IMR-90 (cell line): ENCODE measurements around the gene EHD4. TPM values are rescaled to one million over a fixed set of nuclear protein-coding genes. Genes with fewer than 3 reads are reported as not detected.

Experiments
- ATAC-seq: fragments of 200-7000 bp; cut with Tn5 transposase; 2 replicates; pipeline ENCODE4 v1.9.1; 2020; ENCODE audit warnings: low read depth, mild to moderate bottlenecking, moderate library complexity
- BruUV-seq: library from RNA; stranded (reverse); fragments of 400-500 nt; replicated peaks from 2 replicates; lab custom pipeline; 2021; lab: Mats Ljungman, UMichigan
- CTCF ChIA-PET: fragments of 300-600 bp; formaldehyde crosslinking; extraction: SDS; loops from one replicate; lab custom pipeline; 2021; ENCODE audit warnings: antibody characterized with exemption; lab: Yijun Ruan, JAX
- POLR2A ChIA-PET: fragments of 300-600 bp; sonication (Branson Sonifier 250); formaldehyde crosslinking; loops from one replicate; lab custom pipeline; 2022; ENCODE audit warnings: antibody characterized with exemption; ENCODE audit not compliant: unreplicated experiment; lab: Charles Lee
- DNase-seq: peaks from one replicate; pipeline ENCODE4 v3.0.0; 2013
- H2AFZ ChIP-seq: replicated peaks from 2 replicates; pipeline ENCODE3; 2013; ENCODE audit warnings: low read length, mild to moderate bottlenecking; ENCODE audit not compliant: poor library complexity
- H2AK5ac ChIP-seq: 2 replicates; pipeline ENCODE4 v1.6.1; 2013; ENCODE audit warnings: low read depth, low read length, inconsistent platforms
- H2AK9ac ChIP-seq: replicated peaks from 2 replicates; pipeline ENCODE3; 2013; ENCODE audit warnings: mild to moderate bottlenecking, low read depth, low read length, moderate library complexity; ENCODE audit not compliant: poor library complexity
- H2BK120ac ChIP-seq: 2 replicates; pipeline ENCODE4 v1.6.1; 2013; ENCODE audit warnings: low read depth, low read length, inconsistent platforms
- H2BK15ac ChIP-seq: 3 replicates; pipeline ENCODE4 v1.6.1; 2013; ENCODE audit warnings: low read depth, low read length, inconsistent platforms
- H2BK20ac ChIP-seq: 2 replicates; pipeline ENCODE4 v1.6.1; 2013; ENCODE audit warnings: low read depth, mild to moderate bottlenecking, inconsistent platforms, low read length, moderate library complexity
- H2BK5ac ChIP-seq: 2 replicates; pipeline ENCODE4 v1.6.1; 2013; ENCODE audit warnings: mild to moderate bottlenecking, low read depth, low read length, inconsistent platforms; ENCODE audit not compliant: poor library complexity, severe bottlenecking
- H3K14ac ChIP-seq: replicated peaks from 2 replicates; pipeline ENCODE4 v1.6.1; 2013; ENCODE audit warnings: low read depth, low read length, inconsistent platforms
- H3K18ac ChIP-seq: 2 replicates; pipeline ENCODE4 v1.6.1; 2013; ENCODE audit warnings: low read depth, low read length, control low read depth
- H3K23ac ChIP-seq: 2 replicates; pipeline ENCODE4 v1.6.1; 2013; ENCODE audit warnings: low read depth, low read length, inconsistent platforms
- H3K27ac ChIP-seq: 2 replicates; pipeline ENCODE4 v1.5.1; 2013; ENCODE audit warnings: mild to moderate bottlenecking, control low read depth, low read length; ENCODE audit not compliant: insufficient read depth
- H3K27me3 ChIP-seq: 2 replicates; pipeline ENCODE4 v1.6.1; 2013; ENCODE audit warnings: low read length; ENCODE audit not compliant: control insufficient read depth, insufficient read depth
- H3K36me3 ChIP-seq: 2 replicates; pipeline ENCODE4 v1.6.1; 2013; ENCODE audit warnings: low read length, mixed read lengths; ENCODE audit not compliant: control insufficient read depth, insufficient read depth
- H3K4ac ChIP-seq: 2 replicates; pipeline ENCODE4 v1.6.1; 2013; ENCODE audit warnings: low read depth, low read length, inconsistent platforms
- H3K4me1 ChIP-seq: 2 replicates; pipeline ENCODE4 v1.6.1; 2013; ENCODE audit warnings: low read length, mixed read lengths; ENCODE audit not compliant: control insufficient read depth, insufficient read depth
- H3K4me2 ChIP-seq: 2 replicates; pipeline ENCODE4 v1.6.1; 2013; ENCODE audit warnings: low read depth, mild to moderate bottlenecking, control low read depth, low read length, moderate library complexity
- H3K4me3 ChIP-seq: 2 replicates; pipeline ENCODE4 v1.5.1; 2013; ENCODE audit warnings: low read depth, mild to moderate bottlenecking, control low read depth, low read length, moderate library complexity; ENCODE audit not compliant: insufficient read depth
- H3K56ac ChIP-seq: 2 replicates; pipeline ENCODE4 v1.6.1; 2013; ENCODE audit warnings: low read length, inconsistent platforms; ENCODE audit not compliant: insufficient read depth; ENCODE audit errors: extremely low read depth
- H3K79me1 ChIP-seq, 2 experiments: 2 replicates each; pipeline ENCODE4 v1.6.1; 2013; ENCODE audit warnings: low read length in 2 of 2, inconsistent platforms in 1 of 2, low read depth in 1 of 2
- H3K9ac ChIP-seq: 2 replicates; pipeline ENCODE4 v1.6.1; 2013; ENCODE audit warnings: low read depth, low read length, control low read depth
- H3K9me1 ChIP-seq: 2 replicates; pipeline ENCODE4 v1.6.1; 2013; ENCODE audit warnings: low read length, inconsistent platforms; ENCODE audit not compliant: insufficient read depth
- H3K9me3 ChIP-seq: 2 replicates; pipeline ENCODE4 v1.6.1; 2013; ENCODE audit warnings: low read length; ENCODE audit not compliant: control insufficient read depth, insufficient read depth
- H4K20me1 ChIP-seq: 2 replicates; pipeline ENCODE4 v1.6.1; 2013; ENCODE audit warnings: low read length, inconsistent platforms; ENCODE audit not compliant: insufficient read depth
- H4K5ac ChIP-seq: 2 replicates; pipeline ENCODE4 v1.6.1; 2013; ENCODE audit warnings: mild to moderate bottlenecking, low read depth, low read length, control low read depth
- H4K8ac ChIP-seq, 2 experiments: 2 replicates each; pipeline ENCODE4 v1.6.1; 2013; ENCODE audit warnings: low read depth in 2 of 2, low read length in 2 of 2, control low read depth in 1 of 2, inconsistent platforms in 1 of 2
- H4K91ac ChIP-seq: 2 replicates; pipeline ENCODE4 v1.6.1; 2013; ENCODE audit warnings: low read depth, low read length, inconsistent platforms; ENCODE audit not compliant: insufficient read depth
- MAFK ChIP-seq: IDR thresholded peaks from 2 replicates; pipeline ENCODE4 v1.6.1; 2012; ENCODE audit warnings: low read depth, low read length, improper control_type of control experiment
- POLR2A ChIP-seq: IDR thresholded peaks from 2 replicates; pipeline ENCODE4 v1.6.1; 2012; ENCODE audit warnings: mild to moderate bottlenecking, low read depth, low read length
- RFX5 ChIP-seq: IDR thresholded peaks from 2 replicates; pipeline ENCODE4 v1.8.0; 2012; ENCODE audit warnings: low read depth, mild to moderate bottlenecking, low read length, moderate library complexity
- WGBS, 2 experiments: methylation state at CpG; one replicate each; pipeline versions ENCODE4 v1.1.5 to v1.1.7; 2013; ENCODE audit warnings: missing lambda C conversion rate in 2 of 2; ENCODE audit not compliant: insufficient read length in 1 of 2; ENCODE audit errors: extremely low coverage in 2 of 2; 5-methylcytosine and 5-hydroxymethylcytosine counted together
- dilution Hi-C: fragments of 300-500 bp; cut with HindIII; formaldehyde crosslinking; loops from one replicate; pipeline ENCODE4 v1.14.3; 2018; ENCODE audit warnings: low sequenced_read_pairs; ENCODE audit not compliant: unreplicated experiment
- in situ Hi-C: fragments of 300-500 bp; cut with MboI; formaldehyde crosslinking; loops from 3 replicates; pipeline ENCODE4 v1.14.3; 2019; ENCODE audit warnings: low sequenced_read_pairs, inconsistent platforms, mixed read lengths
- intact Hi-C: fragments of 100-400 bp; cut with micrococcal nuclease; formaldehyde crosslinking; loops from 2 replicates; pipeline ENCODE4 v1.10.0; 2022
- polyA plus RNA-seq, 3 experiments: library from polyadenylated mRNA; depleted of rRNA; stranded (reverse); fragments of >200 nt; gene quantifications; 2 replicates each; pipeline ENCODE4 v1.2.3, GENCODE V29; 2012; ENCODE audit warnings: low replicate concordance in 1 of 3
- total RNA-seq: library from RNA; depleted of rRNA; stranded (reverse); fragments of >200 nt; gene quantifications from 2 replicates; pipeline ENCODE4 v1.2.3, GENCODE V29; 2012

Gene EHD4
- total and polyA plus RNA-seq, 2 of the 4 experiments (the other 2 are of a cell fraction) = 21.0 to 29.0 TPM

DNA sequence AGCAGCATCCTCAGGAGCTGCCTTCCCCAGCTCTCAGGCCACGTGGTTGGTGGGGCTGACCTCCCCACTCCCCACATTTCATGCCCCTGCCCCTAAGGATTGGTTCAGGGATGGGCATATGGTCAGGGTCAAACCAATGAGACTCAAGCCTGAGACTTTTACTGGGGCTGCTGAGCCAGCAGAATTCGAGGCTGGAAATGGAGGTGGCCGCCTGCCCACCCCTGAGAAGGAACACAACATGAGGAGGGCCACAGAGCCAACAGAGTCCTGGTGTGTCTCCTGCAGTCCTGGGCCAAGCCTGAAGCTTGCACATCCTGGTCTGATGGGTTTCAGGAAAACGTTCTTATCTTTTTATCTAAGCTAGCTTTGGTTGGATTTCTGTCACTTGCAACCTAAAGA is 5.9 kb downstream of the EHD4 start:
- WGBS, 2 experiments = 58% methylated on average over 3 of the region's 4 CpGs; no CpG with 5 or more reads in 1 of the 2 experiments
- H3K4me2 ChIP-seq = no peak overlapping the region
- no peak overlapping the region for H3K4me3 ChIP-seq
- H4K5ac ChIP-seq = no peak overlapping the region
- H3K4me1 ChIP-seq = peaks cover 11% of the 10 kb centered on the region
- 0 out of 2 replicates have a peak overlapping the region, but pooled peaks have one; percentile 35 for H3K14ac ChIP-seq
- no peak overlapping the region for H2BK5ac ChIP-seq
- H2AK5ac ChIP-seq = 0 out of 2 replicates have a peak overlapping the region, but pooled peaks have one; percentile 84
- dilution Hi-C loops = no loop called here
- peak overlapping the region; percentile 34; the same call in 1 of the 2 replicates for H4K91ac ChIP-seq
- BruUV-seq = no TSS peak
- H3K56ac ChIP-seq = no peak overlapping the region
- H3K9me3 ChIP-seq = no peaks in the 10 kb centered on the region
- no peaks in the 10 kb centered on the region for H3K36me3 ChIP-seq
- in situ Hi-C loops = no loop called here
- POLR2A ChIA-PET = interaction anchor here (0.5 kb wide), 1 partner anchor 129 kb away, joined by 4 read pairs; no protein-coding TSS in a partner anchor
- no peak overlapping the region for H3K27ac ChIP-seq
- H4K8ac ChIP-seq = peak overlapping the region in 1 of 2 experiments; percentile 49; a peak in 2 of 4 replicates
- DNase-seq = no peak
- 0 out of 2 replicates have a peak overlapping the region, but pooled peaks have one; percentile 24 for H3K23ac ChIP-seq
- H3K4ac ChIP-seq = peak overlapping the region; percentile 55; the same call in 1 of the 2 replicates
- peaks cover 15% of the 10 kb centered on the region for H3K9me1 ChIP-seq
- no peaks in the 10 kb centered on the region for H3K27me3 ChIP-seq
- TF ChIP-seq RFX5 = no peak
- TF ChIP-seq MAFK = peak; percentile 31; the same call in 1 of the 2 replicates
- no peak for TF ChIP-seq POLR2A
- H2BK120ac ChIP-seq = no peak overlapping the region; the same call in 1 of the 2 replicates
- CTCF ChIA-PET = interaction anchor here (0.7 kb wide), 1 partner anchor 270 kb away, joined by 3 read pairs; no protein-coding TSS in a partner anchor
- peaks cover 6% of the 10 kb centered on the region; the same call in 1 of the 2 replicates for H4K20me1 ChIP-seq
- ATAC-seq = no peak
- H2BK20ac ChIP-seq = no peak overlapping the region
- no peak overlapping the region for H2BK15ac ChIP-seq
- peaks cover 40 to 65% of the 10 kb centered on the region in 2 experiments for H3K79me1 ChIP-seq
- intact Hi-C loops = no loop called here
- no peak overlapping the region for H2AFZ ChIP-seq
- H3K18ac ChIP-seq = no peak overlapping the region
- no peak overlapping the region for H3K9ac ChIP-seq
- H2AK9ac ChIP-seq = peak overlapping the region; percentile 57
